SK-N-SH treated with all-trans-retinoic acid at 6 μM for 48 hours (cell line): ENCODE results near the gene CWH43.
"Not testable (repeated sequence)": the region's sequence is repeated elsewhere in the genome, so short reads cannot be mapped to it uniquely, and the experiment has no call there.

Source experiments
- ARNTL ChIP-seq: fragments of 450-650 bp; formaldehyde crosslinking; IDR thresholded peaks from 2 replicates; pipeline ENCODE4 v1.5.0; 2020; ENCODE audit warnings: low read depth, mild to moderate bottlenecking, moderate library complexity, borderline replicate concordance
- BACH2 ChIP-seq: fragments of 250-450 bp; sonication (Bioruptor Pico); IDR thresholded peaks from 2 replicates; pipeline ENCODE4 v1.9.0; 2021; ENCODE audit warnings: mild to moderate bottlenecking, borderline replicate concordance
- PPARA ChIP-seq: fragments of 250-450 bp; sonication (Bioruptor Pico); IDR thresholded peaks from 2 replicates; pipeline ENCODE4 v1.5.0; 2020; ENCODE audit warnings: mild to moderate bottlenecking, borderline replicate concordance
- RARB ChIP-seq: fragments of 250-450 bp; sonication (Bioruptor Pico); IDR thresholded peaks from 2 replicates; pipeline ENCODE4 v1.8.0; 2021; ENCODE audit warnings: mild to moderate bottlenecking, moderate library complexity
- TCF4 ChIP-seq: fragments of 250-450 bp; sonication (Bioruptor Pico); IDR thresholded peaks from 2 replicates; pipeline ENCODE4 v1.8.0; 2021; ENCODE audit warnings: mild to moderate bottlenecking, moderate library complexity, borderline replicate concordance
- TOX ChIP-seq: fragments of 250-450 bp; sonication (Bioruptor Pico); IDR thresholded peaks from 2 replicates; pipeline ENCODE4 v1.8.0; 2021; ENCODE audit warnings: mild to moderate bottlenecking, moderate library complexity, borderline replicate concordance
- ZC3H10 ChIP-seq: fragments of 250-450 bp; sonication (Bioruptor Pico); IDR thresholded peaks from 2 replicates; pipeline ENCODE4 v1.5.1; 2021; ENCODE audit warnings: mild to moderate bottlenecking, moderate library complexity
- ZFP30 ChIP-seq: fragments of 450-650 bp; formaldehyde crosslinking; IDR thresholded peaks from 2 replicates; pipeline ENCODE4 v1.5.0; 2022; ENCODE audit warnings: mild to moderate bottlenecking, moderate library complexity
- ZNF565 ChIP-seq: fragments of 450-650 bp; formaldehyde crosslinking; conservative IDR thresholded peaks from 2 replicates; pipeline ENCODE4 v1.5.0; 2020; ENCODE audit warnings: low read depth, mild to moderate bottlenecking, moderate library complexity
- ZNF8 ChIP-seq: fragments of 450-650 bp; formaldehyde crosslinking; IDR thresholded peaks from 2 replicates; pipeline ENCODE4 v1.5.0; 2020; ENCODE audit warnings: mild to moderate bottlenecking, moderate library complexity
- TF ChIP-seq, protein P1 (sequence below): fragments of 250-450 bp; sonication (Bioruptor Pico); IDR thresholded peaks from 2 replicates; pipeline ENCODE4 v1.8.0; 2020; ENCODE audit warnings: mild to moderate bottlenecking, moderate library complexity, borderline replicate concordance
- TF ChIP-seq, protein P2 (sequence below): fragments of 250-450 bp; sonication (Bioruptor Pico); IDR thresholded peaks from 2 replicates; pipeline ENCODE4 v1.5.1; 2020; ENCODE audit warnings: low read depth, mild to moderate bottlenecking, moderate library complexity
- TF ChIP-seq, protein P3 (sequence below): fragments of 250-450 bp; sonication (Bioruptor Pico); IDR thresholded peaks from 2 replicates; pipeline ENCODE4 v1.8.0; 2021; ENCODE audit warnings: low read depth, mild to moderate bottlenecking, moderate library complexity, borderline replicate concordance

DNA sequence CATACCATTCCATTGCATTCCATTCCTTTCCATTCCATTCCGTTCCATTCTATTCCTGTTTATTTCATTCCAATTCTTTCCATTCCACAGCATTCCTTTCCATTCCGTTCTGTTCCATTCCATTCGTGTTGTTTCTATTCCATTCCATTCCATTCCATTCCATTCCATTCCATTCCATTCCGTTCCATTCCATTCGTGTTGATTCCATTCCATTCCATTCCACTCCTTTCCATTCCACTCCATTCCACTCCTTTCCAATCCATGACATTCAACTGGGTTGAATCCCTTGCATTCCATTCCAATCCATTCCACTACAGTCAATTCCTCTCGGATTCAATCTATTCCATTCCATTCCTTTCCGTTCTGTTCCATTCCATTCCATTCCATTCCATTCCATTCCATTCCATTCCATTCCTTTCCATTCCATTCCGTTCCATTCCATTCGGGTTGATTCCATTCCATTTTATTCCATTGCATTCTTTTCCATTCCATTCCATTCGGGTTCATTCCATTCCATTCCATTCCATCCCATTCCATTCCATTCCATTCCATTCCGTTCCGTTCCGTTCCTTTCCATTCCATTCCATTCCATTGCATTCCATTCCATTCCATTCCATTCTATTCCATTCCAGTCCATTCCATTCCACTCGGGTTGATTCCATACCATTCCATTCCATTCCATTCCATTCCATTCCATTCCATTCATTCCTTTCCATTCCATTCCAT is 112.1 kb downstream of the CWH43 start:
- TF ChIP-seq ARNTL; ZC3H10 (CRISPR knock-in tag); TOX (CRISPR knock-in tag); TCF4 (CRISPR knock-in tag); ZNF565 (CRISPR knock-in tag); ZNF8; ZFP30 (CRISPR knock-in tag); PPARA (CRISPR knock-in tag); RARB; BACH2 (CRISPR knock-in tag): not testable (repeated sequence)
- TF ChIP-seq, protein P1, sequence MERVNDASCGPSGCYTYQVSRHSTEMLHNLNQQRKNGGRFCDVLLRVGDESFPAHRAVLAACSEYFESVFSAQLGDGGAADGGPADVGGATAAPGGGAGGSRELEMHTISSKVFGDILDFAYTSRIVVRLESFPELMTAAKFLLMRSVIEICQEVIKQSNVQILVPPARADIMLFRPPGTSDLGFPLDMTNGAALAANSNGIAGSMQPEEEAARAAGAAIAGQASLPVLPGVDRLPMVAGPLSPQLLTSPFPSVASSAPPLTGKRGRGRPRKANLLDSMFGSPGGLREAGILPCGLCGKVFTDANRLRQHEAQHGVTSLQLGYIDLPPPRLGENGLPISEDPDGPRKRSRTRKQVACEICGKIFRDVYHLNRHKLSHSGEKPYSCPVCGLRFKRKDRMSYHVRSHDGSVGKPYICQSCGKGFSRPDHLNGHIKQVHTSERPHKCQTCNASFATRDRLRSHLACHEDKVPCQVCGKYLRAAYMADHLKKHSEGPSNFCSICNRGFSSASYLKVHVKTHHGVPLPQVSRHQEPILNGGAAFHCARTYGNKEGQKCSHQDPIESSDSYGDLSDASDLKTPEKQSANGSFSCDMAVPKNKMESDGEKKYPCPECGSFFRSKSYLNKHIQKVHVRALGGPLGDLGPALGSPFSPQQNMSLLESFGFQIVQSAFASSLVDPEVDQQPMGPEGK = not testable (repeated sequence)
- TF ChIP-seq, protein P2, sequence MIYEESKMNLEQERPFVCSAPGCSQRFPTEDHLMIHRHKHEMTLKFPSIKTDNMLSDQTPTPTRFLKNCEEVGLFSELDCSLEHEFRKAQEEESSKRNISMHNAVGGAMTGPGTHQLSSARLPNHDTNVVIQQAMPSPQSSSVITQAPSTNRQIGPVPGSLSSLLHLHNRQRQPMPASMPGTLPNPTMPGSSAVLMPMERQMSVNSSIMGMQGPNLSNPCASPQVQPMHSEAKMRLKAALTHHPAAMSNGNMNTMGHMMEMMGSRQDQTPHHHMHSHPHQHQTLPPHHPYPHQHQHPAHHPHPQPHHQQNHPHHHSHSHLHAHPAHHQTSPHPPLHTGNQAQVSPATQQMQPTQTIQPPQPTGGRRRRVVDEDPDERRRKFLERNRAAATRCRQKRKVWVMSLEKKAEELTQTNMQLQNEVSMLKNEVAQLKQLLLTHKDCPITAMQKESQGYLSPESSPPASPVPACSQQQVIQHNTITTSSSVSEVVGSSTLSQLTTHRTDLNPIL (CRISPR knock-in tag) = not testable (repeated sequence)
- TF ChIP-seq, protein P3, sequence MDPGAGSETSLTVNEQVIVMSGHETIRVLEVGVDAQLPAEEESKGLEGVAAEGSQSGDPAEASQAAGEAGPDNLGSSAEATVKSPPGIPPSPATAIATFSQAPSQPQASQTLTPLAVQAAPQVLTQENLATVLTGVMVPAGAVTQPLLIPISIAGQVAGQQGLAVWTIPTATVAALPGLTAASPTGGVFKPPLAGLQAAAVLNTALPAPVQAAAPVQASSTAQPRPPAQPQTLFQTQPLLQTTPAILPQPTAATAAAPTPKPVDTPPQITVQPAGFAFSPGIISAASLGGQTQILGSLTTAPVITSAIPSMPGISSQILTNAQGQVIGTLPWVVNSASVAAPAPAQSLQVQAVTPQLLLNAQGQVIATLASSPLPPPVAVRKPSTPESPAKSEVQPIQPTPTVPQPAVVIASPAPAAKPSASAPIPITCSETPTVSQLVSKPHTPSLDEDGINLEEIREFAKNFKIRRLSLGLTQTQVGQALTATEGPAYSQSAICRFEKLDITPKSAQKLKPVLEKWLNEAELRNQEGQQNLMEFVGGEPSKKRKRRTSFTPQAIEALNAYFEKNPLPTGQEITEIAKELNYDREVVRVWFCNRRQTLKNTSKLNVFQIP = not testable (repeated sequence)
